ENCODE data around the gene ASCC2.
A peak's percentile ranks its signal among the peaks of the same experiment; 100 is the strongest.

ASCC2 gene

GRCh38 chr22:29751669-29752068 is 86.4 kb downstream of the ASCC2 start:
- Mint-ChIP-seq H3K9me3 (no peaks in the 10 kb centered on the region), H3K27ac (no peak overlapping the region), H3K36me3 (ENCODE audit: low read depth) (peaks cover 12% of the 10 kb centered on the region), H3K4me3 (no peak overlapping the region), H3K4me1 (ENCODE audit: low read depth) (peaks cover 7% of the 10 kb centered on the region), H3K27me3 (no peaks in the 10 kb centered on the region)

- H3K9me3 Mint-ChIP-seq = no peaks in the 10 kb centered on the region
- H3K27me3 Mint-ChIP-seq = no peaks in the 10 kb centered on the region
- H3K4me1 Mint-ChIP-seq (ENCODE audit: low read depth) = peaks cover 7% of the 10 kb centered on the region
- H3K4me3 Mint-ChIP-seq = no peak overlapping the region
- H3K36me3 Mint-ChIP-seq (ENCODE audit: low read depth) = peaks cover 12% of the 10 kb centered on the region
- peak overlapping the region; percentile 21 for H3K27ac Mint-ChIP-seq
Measured at GRCh38 chr22:29750559-29751538, 87.2 kb downstream of the ASCC2 start.

GRCh38 chr22:29750029-29750428 is 88.0 kb downstream of the ASCC2 start:
- H3K9me3 Mint-ChIP-seq = no peaks in the 10 kb centered on the region
- H3K27ac Mint-ChIP-seq = no peak overlapping the region
- no peaks in the 10 kb centered on the region for H3K27me3 Mint-ChIP-seq
- H3K4me1 Mint-ChIP-seq (ENCODE audit: low read depth) = peaks cover 7% of the 10 kb centered on the region
- H3K36me3 Mint-ChIP-seq (ENCODE audit: low read depth) = peaks cover 15% of the 10 kb centered on the region
- H3K4me3 Mint-ChIP-seq = no peak overlapping the region

- no peaks in the 10 kb centered on the region for H3K9me3 Mint-ChIP-seq
- H3K27ac Mint-ChIP-seq = no peak overlapping the region
- peaks cover 7% of the 10 kb centered on the region for H3K4me1 Mint-ChIP-seq (ENCODE audit: low read depth)
- no peaks in the 10 kb centered on the region for H3K27me3 Mint-ChIP-seq
- peaks cover 15% of the 10 kb centered on the region for H3K36me3 Mint-ChIP-seq (ENCODE audit: low read depth)
- H3K4me3 Mint-ChIP-seq = no peak overlapping the region
Measured at GRCh38 chr22:29748248-29748893, 89.7 kb downstream of the ASCC2 start.

GRCh38 chr22:29747832-29748231 is 90.2 kb downstream of the ASCC2 start:
- Mint-ChIP-seq H3K9me3 (no peaks in the 10 kb centered on the region), H3K27me3 (no peaks in the 10 kb centered on the region), H3K4me1 (ENCODE audit: low read depth) (peaks cover 7% of the 10 kb centered on the region), H3K27ac (no peak overlapping the region), H3K4me3 (no peak overlapping the region), H3K36me3 (ENCODE audit: low read depth) (peaks cover 15% of the 10 kb centered on the region)

GRCh38 chr22:29744902-29745301 is 93.2 kb downstream of the ASCC2 start:
- Mint-ChIP-seq H3K4me1 (ENCODE audit: low read depth) (no peaks in the 10 kb centered on the region), H3K36me3 (ENCODE audit: low read depth) (peaks cover 22% of the 10 kb centered on the region), H3K9me3 (no peaks in the 10 kb centered on the region), H3K4me3 (no peak overlapping the region), H3K27me3 (no peaks in the 10 kb centered on the region), H3K27ac (no peak overlapping the region)

- H3K27ac Mint-ChIP-seq = no peak overlapping the region
- H3K4me1 Mint-ChIP-seq (ENCODE audit: low read depth) = no peaks in the 10 kb centered on the region
- H3K36me3 Mint-ChIP-seq (ENCODE audit: low read depth) = peaks cover 15% of the 10 kb centered on the region
- no peaks in the 10 kb centered on the region for H3K9me3 Mint-ChIP-seq
- no peaks in the 10 kb centered on the region for H3K27me3 Mint-ChIP-seq
- H3K4me3 Mint-ChIP-seq = no peak overlapping the region
Measured at GRCh38 chr22:29742326-29742725, 95.7 kb downstream of the ASCC2 start.

- H3K4me3 Mint-ChIP-seq = no peak overlapping the region
- H3K4me1 Mint-ChIP-seq (ENCODE audit: low read depth) = no peaks in the 10 kb centered on the region
- H3K9me3 Mint-ChIP-seq = no peaks in the 10 kb centered on the region
- H3K36me3 Mint-ChIP-seq (ENCODE audit: low read depth) = peaks cover 13% of the 10 kb centered on the region
- no peaks in the 10 kb centered on the region for H3K27me3 Mint-ChIP-seq
- H3K27ac Mint-ChIP-seq = no peak overlapping the region
Measured at GRCh38 chr22:29741926-29742325, 96.1 kb downstream of the ASCC2 start.

GRCh38 chr22:29740216-29740615 is 97.9 kb downstream of the ASCC2 start:
- peaks cover 9% of the 10 kb centered on the region for H3K36me3 Mint-ChIP-seq (ENCODE audit: low read depth)

GRCh38 chr22:29739346-29739875 is 98.7 kb downstream of the ASCC2 start:
- Mint-ChIP-seq H3K9me3 (no peaks in the 10 kb centered on the region), H3K27me3 (no peaks in the 10 kb centered on the region), H3K4me1 (ENCODE audit: low read depth) (no peaks in the 10 kb centered on the region), H3K36me3 (ENCODE audit: low read depth) (peaks cover 9% of the 10 kb centered on the region), H3K4me3 (no peak overlapping the region), H3K27ac (no peak overlapping the region)

More at GRCh38 chr22:29740216-29740615, 97.9 kb downstream of the ASCC2 start:
- Mint-ChIP-seq H3K9me3 (no peaks in the 10 kb centered on the region), H3K4me3 (no peak overlapping the region), H3K4me1 (ENCODE audit: low read depth) (no peaks in the 10 kb centered on the region), H3K27me3 (no peaks in the 10 kb centered on the region), H3K27ac (no peak overlapping the region)
